CD4-positive, alpha-beta T cell treated with Interleukin-4 for 1 hour (primary cell): Measurements from ENCODE around the gene BTG1.
"Not testable (repeated sequence)": the region's sequence is repeated elsewhere in the genome, so short reads cannot be mapped to it uniquely, and the experiment has no call there.

Experiments used
- DNase-seq, 2 donors: peaks; one replicate each; pipeline ENCODE4 v3.0.0-alpha.2; 2020 to 2022

The BTG1 gene

DNA sequence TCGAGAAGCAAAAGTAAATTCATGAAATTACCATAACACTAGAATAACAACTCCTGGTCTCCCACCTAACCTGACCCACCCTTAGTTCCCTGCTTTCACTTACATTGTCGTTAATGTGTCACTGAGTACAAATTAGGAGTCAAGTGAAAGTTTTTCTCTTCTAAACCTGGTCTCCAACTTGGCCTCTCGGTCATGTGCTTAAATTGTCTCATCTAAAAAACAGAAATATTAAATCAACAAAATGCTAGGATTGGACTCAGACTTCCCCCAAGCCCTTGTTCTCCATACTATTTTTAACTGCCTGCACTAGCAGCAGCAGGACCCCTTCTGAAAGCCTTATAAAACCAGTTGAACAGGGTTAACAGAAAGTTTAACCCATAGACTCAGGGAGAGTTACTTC lies 1.8 kb upstream of the BTG1 start:
- DNase-seq = no peak

DNA sequence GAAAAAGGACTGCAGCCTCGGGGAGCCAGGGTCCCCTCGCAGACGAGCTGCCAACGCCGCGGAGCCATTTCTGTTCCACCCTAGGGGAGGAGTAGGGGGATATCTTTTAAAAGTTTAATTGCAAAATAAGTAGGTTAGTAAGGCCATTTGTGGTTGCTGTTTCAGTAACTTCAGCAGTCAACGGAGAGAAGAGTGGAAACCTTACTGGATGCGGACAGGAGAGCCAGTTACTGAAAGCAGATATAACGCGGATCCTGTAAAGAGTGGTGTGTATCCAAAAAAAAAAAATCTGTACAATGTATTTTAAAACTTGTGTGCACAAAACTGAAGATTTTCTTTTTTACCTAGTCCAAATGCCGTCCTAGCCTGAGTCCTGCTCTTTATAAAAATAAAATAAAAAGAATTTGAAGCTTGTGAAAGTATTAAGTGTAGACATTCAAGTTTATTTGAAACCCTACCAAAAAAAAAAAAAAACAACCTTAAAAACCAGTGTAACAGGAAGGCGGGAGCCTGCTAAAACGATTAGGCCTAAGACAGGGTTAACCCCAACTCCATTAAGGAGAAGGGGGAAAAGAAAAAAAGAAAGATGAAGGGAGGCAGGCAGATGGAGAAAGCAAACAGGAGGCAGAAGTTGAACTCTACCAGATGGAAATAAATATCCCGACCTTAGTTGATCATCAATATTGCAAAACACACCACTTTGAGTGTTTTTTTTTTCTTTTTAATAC lies 1.0 kb upstream of the BTG1 start:
- DNase-seq = no peak

- no peak for DNase-seq
Observed at GRCh38 chr12:92145481-92145730, 240 bp downstream of the BTG1 start.

DNA sequence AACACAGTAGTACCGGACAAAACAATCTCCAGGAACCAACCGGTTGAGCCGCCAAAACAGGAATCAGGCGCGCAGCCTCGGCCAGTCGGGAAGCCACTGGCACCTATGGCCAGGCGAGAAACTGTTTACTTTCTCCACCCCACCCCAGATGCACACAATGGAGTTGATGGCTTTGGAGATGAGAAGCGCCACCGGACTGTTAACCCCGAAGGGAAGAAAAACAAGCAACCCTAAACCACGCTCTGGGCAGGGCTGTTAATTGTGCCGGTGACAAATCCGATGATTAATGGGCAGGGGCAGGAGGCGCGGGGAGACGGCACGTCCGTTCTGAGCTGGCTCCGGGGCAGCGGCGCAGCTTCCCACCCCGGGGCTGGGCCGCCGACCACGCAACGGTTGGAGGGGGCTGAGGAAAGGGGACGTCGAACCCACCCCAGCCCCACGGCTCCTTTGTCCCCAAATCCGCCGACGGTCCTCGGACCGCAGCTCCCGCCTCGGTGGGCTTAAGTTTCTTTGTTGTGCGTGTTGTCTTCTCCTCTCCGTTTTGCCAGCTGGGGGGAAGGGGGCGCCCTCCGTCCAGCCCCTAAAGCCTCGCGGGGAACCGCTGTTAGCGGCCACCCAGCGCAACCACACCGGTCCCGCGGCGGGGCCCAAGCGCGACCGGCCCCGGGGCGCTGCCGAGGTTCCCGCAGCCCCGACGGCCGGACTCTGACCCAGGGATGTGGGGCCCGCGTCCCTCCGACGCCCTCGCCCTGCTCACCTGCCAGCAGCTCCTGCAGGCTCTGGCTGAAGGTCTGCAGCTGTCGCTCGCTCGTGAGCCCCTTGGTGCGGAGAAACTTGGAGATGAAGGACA lies 790 bp downstream of the BTG1 start:
- DNase-seq = peak; percentile 66

DNA sequence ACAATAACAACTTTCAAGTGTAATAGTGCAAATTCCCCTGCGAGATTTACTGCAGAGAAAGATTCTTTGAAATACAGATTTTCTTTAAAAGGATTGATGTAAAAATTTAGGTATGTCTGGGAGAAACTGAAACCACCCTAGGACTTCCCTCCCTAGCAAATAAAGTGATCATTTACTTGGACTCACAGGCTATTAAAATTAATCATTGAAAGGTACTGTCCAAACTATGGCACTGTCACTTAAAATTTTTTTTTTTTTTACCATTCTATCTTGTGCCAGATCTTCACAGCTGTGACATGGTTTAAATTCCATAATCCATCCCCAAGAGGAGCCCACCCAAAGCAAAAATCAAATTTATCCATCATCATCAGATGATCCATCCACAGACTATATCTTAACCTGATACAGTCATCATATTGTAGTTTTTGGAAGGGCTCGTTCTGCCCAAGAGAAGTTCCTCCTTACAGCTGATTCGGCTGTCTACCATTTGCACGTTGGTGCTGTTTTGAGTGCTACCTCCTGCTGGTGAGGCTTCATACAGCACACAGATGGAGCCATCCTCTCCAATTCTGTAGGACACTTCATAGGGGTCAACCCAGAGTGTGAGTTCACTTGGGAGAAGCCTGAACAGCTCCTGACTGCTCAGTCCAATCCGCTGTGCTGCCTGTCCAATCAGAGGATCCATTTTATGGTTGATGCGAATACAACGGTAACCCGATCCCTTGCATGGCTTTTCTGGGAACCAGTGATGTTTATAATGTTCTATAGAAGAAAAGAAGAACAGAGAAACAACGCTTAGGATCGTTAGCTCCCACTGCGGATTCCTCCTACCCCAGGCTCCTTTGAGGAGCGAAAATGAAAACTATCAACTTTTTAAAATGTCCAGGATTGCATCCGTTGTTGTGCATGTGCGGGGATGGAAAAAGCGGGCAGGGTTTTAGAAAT lies 1.7 kb downstream of the BTG1 start:
- DNase-seq = peak; percentile 89 to 90

DNA sequence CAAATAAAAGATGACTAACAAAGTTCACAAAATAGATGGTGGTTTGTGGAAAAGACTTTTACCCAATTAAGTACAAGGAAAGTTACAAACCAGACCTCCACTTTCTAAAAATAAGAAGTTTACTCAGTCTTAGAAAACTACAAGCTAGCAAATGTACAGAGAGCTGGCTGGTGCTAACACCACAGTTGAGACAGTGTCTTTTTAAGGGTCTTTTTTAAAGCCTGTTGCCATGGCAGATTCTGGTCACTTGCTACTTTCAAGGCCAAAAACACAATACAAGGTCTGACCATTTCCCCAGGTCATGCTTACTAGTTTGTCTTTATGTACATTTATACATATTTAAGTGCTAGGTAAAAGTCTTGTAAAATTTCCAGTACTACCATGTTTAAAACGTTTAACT lies 2.4 kb downstream of the BTG1 start:
- peak; percentile 28 to 57 for DNase-seq

- DNase-seq = peak in 1 of 2 donors; percentile 60
Observed at GRCh38 chr12:92142251-92142926, 3.3 kb downstream of the BTG1 start.

- DNase-seq = peak; percentile 62 to 78
Observed at GRCh38 chr12:92141591-92142121, 4.0 kb downstream of the BTG1 start.

GRCh38 chr12:92140896-92141536 lies 4.6 kb downstream of the BTG1 start:
- peak in 1 of 2 donors; percentile 41 for DNase-seq

- DNase-seq = no peak
Observed at GRCh38 chr12:92140156-92140555, 5.5 kb downstream of the BTG1 start.

DNA sequence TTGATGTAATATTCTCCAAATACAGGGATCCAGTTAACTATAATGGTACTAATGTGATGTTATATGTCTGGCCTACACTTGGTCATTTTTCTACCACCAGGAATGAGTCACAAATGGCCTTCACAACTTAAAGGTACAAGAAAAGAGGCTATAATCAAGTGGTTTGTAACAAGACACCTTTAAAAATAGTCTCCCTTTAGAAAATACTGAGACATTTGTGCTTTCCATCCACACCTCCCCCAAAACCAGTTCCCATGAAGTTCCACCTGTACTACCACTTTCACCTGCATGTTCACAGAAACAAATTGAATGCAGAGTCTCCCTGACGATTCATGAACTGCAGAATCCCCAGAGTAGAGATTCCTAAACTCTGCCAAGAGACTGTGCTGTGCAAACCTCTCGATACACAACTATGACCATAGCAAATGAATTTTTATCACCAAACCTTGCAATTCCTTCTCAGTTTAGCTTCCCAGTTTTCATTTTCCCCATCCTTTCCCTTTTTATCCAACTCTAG lies 6.0 kb downstream of the BTG1 start:
- DNase-seq = peak; percentile 36 to 62

GRCh38 chr12:92138626-92139025 lies 7.0 kb downstream of the BTG1 start:
- DNase-seq = no peak

DNA sequence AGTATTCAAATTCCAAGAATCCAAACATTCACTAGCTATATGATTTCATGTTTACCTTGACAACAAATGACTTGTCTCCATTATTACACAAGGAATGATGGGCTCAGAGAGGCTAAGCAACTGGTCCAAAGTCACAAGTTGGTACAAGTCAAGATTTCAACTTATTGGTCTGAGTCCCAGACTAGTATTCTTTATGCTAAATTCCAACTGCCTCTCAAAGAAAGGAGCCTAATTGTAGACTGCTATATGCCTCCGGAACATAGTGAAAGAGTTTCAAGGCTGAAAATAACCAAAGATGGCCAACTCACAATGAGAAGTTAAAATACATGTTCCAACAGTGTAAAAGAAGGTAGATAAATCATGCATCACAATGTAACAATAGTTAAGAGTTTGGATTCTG lies 7.5 kb downstream of the BTG1 start:
- peak in 1 of 2 donors; percentile 49 for DNase-seq

GRCh38 chr12:92136965-92137721 lies 8.5 kb downstream of the BTG1 start:
- peak in 1 of 2 donors; percentile 58 for DNase-seq

DNA sequence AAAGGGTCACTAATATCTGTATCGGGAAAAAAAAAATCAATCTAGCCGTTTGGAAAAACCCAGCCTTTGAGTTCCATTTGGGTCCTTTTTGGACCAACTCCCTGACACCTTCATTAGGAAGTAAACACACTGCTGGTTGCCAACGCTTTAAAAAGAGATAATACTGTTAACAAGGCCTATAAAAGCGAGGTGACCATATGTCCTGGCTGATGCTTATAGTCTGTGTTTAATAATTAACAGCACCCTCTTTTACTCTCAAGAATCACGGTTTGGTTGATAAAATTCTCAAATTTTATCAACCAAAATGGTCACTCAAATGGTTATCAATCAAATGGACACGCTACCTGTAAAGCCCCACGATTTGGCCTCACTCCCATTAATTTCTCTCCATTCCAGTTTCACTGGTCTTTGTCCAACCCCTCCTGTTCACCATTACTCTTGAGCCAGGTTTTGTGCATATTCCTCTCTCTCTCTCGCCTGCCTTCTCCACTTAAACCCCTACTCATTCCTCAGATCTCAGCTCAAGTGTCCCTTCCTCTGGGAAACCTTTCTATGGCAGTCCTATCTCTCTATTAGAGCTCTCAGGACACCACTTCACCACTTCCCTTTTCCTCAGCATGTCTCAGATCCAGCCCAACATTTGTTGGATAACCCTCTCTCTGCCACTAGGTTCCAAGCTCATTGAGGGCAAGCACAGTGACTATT lies 9.5 kb downstream of the BTG1 start:
- peak in 1 of 2 donors; percentile 35 for DNase-seq

DNA sequence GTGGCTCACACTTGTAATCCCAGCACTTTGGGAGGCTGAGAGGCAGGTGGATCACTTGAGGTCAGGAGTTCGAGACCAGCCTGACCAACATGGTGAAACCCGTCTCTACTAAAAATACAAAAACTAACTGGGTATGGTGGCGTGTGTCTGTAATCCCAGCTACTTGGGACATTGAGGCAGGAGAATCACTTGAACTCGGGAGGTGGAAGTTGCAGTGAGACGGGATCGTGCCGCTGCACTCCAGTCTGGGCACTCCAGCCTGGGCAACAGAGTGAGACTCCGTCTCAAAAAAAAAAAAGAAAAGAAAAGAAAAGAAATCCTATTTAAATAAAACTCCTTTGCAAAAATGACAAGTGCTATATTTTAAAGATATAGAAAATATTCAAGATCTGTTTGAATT lies 10.1 kb downstream of the BTG1 start:
- not testable (repeated sequence) for DNase-seq

- DNase-seq = peak in 1 of 2 donors; percentile 60
Observed at GRCh38 chr12:92134638-92135274, 10.9 kb downstream of the BTG1 start.

GRCh38 chr12:92133795-92134637 lies 11.6 kb downstream of the BTG1 start:
- DNase-seq = no peak

DNA sequence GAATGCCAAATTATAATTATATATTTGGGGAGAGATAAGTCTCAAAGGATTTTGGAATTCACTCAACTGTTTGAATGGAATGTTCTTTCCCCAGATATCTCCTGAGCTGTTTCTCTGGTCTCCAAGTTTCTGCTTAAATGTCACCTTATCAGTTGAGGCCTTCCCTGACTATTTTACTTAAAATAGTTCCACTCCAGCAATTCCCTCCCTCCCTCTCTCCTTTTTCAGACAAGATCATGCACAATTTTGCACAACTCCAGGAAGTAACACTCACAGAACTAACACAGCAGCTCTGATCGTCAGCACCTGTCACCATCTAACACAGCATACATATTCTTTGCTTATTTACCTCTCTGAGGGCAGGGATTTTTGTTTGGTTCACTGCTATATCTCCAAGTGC lies 12.5 kb downstream of the BTG1 start:
- peak in 1 of 2 donors; percentile 35 for DNase-seq
